Eye (tissue), 1 donor: ENCODE data around the gene NFKBIE.
"Not testable (repeated sequence)": the region's sequence is repeated elsewhere in the genome, so short reads cannot be mapped to it uniquely, and the experiment has no call there.

Source experiments
- DNase-seq: peaks from one replicate; pipeline ENCODE4 v3.0.0-alpha.2; 2015

The NFKBIE gene, protein sequence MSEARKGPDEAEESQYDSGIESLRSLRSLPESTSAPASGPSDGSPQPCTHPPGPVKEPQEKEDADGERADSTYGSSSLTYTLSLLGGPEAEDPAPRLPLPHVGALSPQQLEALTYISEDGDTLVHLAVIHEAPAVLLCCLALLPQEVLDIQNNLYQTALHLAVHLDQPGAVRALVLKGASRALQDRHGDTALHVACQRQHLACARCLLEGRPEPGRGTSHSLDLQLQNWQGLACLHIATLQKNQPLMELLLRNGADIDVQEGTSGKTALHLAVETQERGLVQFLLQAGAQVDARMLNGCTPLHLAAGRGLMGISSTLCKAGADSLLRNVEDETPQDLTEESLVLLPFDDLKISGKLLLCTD

DNA sequence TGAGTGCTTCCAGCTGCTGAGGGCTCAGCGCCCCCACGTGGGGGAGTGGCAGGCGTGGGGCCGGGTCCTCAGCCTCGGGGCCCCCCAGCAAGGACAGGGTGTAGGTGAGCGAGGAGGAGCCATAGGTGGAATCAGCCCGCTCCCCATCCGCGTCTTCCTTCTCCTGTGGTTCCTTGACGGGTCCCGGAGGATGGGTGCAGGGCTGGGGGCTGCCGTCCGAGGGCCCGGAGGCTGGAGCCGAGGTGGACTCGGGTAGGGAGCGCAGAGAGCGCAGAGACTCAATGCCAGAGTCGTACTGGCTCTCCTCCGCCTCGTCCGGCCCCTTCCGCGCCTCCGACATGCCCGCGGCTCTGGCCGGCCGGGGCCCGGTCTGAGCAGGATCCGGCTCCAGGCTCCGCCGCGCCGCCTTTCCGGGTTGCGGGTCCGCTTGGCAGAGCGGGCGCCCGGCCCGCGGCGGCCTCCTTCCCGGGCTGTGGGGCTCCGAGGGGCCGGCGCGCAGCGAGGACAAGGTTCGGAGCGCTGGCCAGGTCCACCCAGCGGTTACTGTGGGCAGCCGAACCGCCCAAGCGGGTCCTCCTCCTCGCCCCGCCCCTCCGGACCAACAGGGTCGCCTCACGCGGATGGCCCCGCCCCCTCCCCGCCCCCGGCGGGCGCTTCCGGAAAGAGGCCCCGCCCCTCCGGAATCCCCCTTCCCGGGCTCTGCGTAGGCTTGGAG, at the start of gene NFKBIE:
NFKBIE (minus strand) TSS at position 545 of the 715 bp plus-strand sequence; CDS start at position 340, 205 bp downstream.
- DNase-seq: peak; percentile 96

GRCh38 chr6:44314657-44315056, 49.3 kb upstream of the NFKBIE start:
- not testable (repeated sequence) for DNase-seq

DNA sequence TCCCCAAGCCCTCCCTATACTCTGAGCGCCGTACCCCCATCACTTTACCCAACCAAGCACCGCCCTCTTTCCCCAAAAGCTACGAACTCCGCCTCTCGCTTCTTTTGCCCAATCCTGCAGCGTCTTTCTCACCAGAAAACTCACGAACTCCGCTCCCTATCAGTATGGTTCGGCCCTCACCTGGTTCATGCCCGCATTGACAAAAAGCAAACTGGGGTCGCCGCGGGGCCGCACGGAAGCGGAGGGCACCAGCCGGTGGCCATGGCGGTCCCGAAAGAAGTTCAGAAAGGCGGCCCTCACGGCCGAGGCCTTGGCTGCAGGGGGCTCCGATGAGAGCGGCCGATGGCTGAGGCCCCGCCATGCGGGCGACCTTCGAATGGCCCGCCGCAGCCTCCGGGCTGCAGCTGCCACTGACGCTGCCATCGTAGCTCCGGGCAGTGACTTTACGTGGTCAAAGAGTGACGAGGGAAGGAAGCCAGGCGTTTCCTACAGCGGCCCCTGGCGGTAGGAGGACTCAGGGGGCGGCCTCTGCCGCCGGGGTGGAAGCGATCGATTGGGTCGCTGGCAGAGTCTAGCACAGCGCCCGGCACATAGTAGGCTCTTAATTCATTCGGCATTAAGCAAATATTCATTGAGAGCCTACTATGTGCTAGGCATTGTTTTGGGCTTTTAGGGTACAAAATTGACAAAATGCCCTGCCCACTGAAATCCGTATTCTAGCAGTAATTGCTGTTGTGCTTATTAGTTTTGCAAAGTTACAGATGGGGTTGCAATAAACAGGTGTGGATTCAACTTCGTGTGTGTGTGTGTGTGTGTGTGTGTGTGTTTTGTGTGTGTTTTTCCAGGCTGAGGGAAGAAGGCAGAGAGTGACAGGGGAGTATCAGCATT, 47.8 kb upstream of the NFKBIE start, which contains the start of gene AARS2:
AARS2 (minus strand) TSS at position 447 of the 888 bp plus-strand sequence; CDS start at position 423, 24 bp downstream.
- DNase-seq: peak; percentile 97

- DNase-seq: no peak
Observed at GRCh38 chr6:44311767-44312166, 46.4 kb upstream of the NFKBIE start.

DNA sequence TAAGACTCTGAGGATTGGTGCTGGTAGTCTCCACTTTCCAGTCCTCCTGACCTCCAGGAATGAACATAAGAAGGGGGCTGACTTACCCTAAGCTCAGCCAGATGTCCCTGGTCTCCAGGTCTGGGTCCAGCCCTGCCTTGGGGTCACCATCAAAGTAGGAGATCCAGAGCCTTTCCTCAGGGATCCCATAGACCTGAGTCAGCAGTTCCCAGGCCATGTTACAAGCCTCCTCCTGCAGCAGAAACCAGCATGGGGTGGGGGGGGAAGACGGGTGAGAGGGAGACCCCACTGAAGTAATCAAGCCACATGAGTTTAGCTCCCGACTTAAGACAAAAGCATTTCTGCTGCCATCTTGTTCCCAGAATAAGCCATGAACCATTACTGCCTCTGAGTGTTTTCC, 46.0 kb upstream of the NFKBIE start:
- DNase-seq: no peak

- no peak for DNase-seq
Observed at GRCh38 chr6:44310241-44310640, 44.9 kb upstream of the NFKBIE start.

- DNase-seq: no peak
Observed at GRCh38 chr6:44309631-44310030, 44.3 kb upstream of the NFKBIE start.

GRCh38 chr6:44309092-44309491, 43.7 kb upstream of the NFKBIE start:
- DNase-seq: no peak

DNA sequence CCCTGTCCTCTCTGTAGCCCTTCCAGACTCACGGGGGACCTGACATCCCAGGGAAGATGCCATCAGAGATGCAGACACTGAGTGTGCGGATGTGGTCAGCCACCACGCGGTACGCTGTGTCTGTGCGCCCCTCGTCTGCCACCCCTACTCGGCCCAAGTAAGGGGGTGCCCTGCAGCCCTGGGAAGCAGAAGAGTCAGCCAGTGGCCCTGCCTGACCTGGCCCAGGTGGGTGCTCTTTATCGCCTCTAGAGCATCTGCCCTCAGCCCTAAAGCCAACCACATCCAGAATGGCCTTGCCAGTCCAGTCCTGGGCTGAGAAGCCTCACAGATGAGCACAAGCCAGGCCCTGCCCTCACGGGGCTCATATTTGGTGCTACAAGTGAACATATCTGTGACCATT, 41.9 kb upstream of the NFKBIE start:
- no peak for DNase-seq

GRCh38 chr6:44306710-44307109, 41.4 kb upstream of the NFKBIE start:
- DNase-seq: no peak

DNA sequence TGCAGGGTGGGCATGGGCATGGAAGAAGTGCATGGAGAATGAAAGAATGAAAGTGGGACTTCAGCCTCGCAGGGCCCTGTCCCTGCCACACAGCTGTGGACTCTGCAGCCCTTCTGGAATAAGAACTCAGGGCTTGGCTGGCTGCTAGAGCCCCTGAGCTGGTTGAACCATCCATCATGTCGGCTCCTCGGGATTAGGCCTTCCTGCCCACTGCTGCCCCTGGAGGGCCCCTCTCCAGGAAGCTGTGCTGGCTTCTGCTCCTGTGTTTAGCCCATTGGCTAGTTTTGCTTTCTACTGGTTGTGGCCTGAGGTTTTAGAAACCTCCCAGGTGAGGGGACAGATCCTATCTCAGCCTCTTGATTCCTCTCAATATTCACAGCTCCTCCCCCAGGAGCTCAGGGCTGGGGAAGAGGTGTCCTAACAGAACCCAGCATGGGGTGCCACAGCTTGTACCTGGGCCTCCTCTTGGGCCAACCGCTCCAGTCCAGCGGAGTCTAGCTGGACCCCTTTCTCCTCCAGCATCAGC, 39.9 kb upstream of the NFKBIE start:
- no peak for DNase-seq

- DNase-seq: peak; percentile 46
Observed at GRCh38 chr6:44304282-44305199, 39.2 kb upstream of the NFKBIE start.

DNA sequence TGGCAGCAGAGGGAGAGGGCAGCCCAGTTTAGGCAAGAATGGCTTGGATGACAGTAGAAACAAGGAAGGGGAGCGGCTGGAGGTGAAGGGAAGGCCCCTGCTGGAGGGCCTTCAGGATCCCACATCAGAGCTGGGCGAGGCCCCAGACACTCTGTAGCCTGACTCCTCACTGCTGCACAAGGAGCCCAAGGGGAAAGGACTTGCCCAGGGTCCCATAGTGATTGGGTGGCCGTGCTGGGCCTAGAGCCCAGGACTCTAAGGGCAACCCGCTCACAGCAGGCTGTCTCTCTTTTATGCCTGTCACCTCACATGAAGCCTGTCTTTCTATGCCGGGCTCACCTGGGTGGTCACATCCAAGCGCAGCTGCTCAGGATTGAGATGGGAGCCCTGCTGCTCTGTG, 38.5 kb upstream of the NFKBIE start:
- DNase-seq: no peak

DNA sequence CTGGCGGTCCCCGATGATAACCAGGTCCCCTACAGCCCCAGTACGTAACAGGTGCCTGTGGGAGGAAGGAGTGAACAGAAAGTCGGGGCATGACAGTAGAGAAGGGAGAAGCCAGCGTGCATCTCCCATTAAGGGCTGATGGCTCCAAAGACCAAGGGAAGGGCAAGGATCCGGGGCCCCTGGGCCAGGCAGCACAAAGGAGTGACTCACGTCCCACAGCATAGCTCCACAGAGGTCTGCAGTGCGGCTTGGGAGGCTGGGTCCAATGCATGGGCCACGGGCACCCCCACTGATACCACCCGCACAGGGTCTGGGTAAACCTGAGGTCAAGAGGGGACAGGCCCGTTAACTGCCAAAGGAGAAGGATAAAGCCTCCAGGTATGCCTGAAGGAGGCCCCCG, 37.5 kb upstream of the NFKBIE start:
- DNase-seq: no peak

GRCh38 chr6:44301782-44302564, 36.6 kb upstream of the NFKBIE start:
- no peak for DNase-seq

GRCh38 chr6:44301106-44301505, 35.8 kb upstream of the NFKBIE start:
- DNase-seq: no peak

DNA sequence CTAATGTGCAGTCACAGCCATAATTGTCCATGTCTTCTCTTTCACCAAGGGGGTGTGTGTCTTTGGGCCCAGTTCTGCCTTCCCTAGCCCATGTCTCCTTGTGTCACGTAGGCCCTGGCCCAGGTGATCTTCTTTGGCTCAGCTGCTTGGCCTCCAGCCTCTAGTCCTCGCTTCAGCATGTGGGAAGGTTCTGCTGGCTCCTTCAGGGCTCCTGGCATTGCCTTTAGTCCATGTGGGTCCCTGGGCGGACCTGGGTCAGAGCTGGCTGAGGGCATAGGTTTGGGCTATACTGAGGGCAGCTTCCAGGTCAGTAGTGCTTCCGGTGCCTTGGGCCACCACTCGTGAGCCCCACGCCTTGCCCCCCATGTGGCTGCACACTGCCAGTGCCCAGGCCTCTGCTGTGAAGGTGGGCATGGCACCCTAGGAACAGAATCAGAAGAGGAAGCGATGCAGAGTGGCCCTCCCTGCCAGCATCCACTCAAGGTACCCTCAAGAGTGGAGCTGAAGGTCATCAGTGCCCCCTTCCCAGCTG, 35.0 kb upstream of the NFKBIE start:
- DNase-seq: no peak

DNA sequence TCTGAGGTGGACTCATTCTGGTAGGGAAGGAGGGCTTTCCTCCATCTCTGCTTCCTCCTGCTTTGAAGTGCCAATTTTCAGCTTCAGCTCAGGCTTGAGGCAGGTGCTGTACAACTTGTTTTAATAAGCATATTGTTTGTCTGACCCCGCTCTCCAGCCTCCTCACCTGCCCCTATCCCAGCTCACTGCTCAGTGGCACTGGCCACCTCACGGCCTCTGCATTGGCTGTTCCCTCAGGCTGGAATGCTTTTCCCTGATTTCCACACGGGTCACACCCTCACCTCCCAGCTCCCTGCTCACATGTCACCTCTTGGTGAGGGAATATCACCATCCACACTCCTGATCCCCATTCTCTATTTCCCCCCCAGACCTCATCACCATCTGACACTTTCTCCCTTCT, 33.5 kb upstream of the NFKBIE start:
- no peak for DNase-seq

DNA sequence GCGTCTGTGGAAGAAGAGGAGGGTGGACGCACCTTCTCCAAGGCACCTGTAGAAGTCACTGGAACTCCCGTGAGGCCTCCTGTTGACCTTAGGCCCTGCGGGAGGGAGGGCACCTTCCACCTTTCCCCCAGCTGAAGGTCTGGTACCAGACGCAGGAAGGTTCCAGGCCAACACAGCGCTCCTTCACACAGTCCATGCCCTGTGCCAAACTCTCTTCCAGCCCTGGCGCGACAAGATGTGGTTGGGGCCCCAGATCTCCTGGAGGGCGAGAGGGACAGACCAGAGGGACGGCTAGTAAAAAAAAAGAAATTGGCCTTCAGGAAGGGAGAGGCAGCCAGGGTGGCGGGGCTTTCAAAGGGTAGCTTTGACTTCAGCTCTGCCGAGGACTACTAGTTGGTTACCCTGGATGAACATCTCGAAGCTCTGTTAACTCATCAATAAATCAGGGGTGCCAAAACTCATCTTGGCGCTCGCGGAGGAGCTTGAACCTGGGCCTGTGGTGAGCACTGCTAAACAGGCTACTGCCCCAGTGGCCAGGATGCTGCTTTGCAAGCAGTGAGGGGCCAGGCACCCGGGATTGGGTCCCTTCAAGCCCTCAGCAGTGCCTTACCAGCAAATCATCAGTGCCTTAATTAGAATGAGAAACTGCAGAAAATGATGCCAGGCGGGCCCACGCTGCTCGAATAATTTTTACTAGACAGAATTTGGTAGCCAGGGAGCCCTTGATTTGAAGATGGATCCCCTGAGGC, 32.9 kb upstream of the NFKBIE start:
- DNase-seq: no peak
